Vagina (tissue), 2 donors: ENCODE measurements around the gene XRCC5. TPM values are rescaled to one million over a fixed set of nuclear protein-coding genes. Genes with fewer than 3 reads are reported as not detected.

Experiments used
- DNase-seq, 2 donors: peaks; one replicate each; pipeline ENCODE4 v3.0.0-alpha.2; 2017; ENCODE audit errors: extremely low spot score in 2 of 2
- H3K27ac ChIP-seq: fragments of 200-600 bp; sonication (generic); one replicate; pipeline ENCODE4 v1.5.1; 2019
- H3K27me3 ChIP-seq: fragments of 200-600 bp; sonication (generic); one replicate; pipeline ENCODE4 v1.5.1; 2019
- H3K36me3 ChIP-seq, 2 donors: fragments of 200-600 bp; sonication (generic); one replicate each; pipeline ENCODE4 v1.5.1; 2017 to 2019
- H3K4me1 ChIP-seq: fragments of 200-600 bp; sonication (generic); one replicate; pipeline ENCODE4 v1.5.1; 2019
- H3K4me3 ChIP-seq, 2 donors: fragments of 200-600 bp; sonication (generic); 1 replicate in 1 of 2; 2 replicates in 1 of 2; pipeline ENCODE4 v1.5.1; 2016 to 2019
- H3K9me3 ChIP-seq: fragments of 200-600 bp; sonication (generic); one replicate; pipeline ENCODE4 v1.5.1; 2019
- POLR2A ChIP-seq, 2 donors: fragments of 450-650 bp; IDR thresholded peaks; one replicate each; pipeline ENCODE4 v1.6.1; 2017; ENCODE audit warnings: antibody characterized with exemption in 2 of 2, mild to moderate bottlenecking in 2 of 2, moderate library complexity in 2 of 2
- POLR2AphosphoS5 ChIP-seq, 2 donors: sonication (generic); formaldehyde crosslinking; IDR thresholded peaks; one replicate each; pipeline ENCODE4 v1.9.0; 2017; ENCODE audit warnings: antibody characterized with exemption in 2 of 2, mild to moderate bottlenecking in 2 of 2, low read depth in 1 of 2; ENCODE audit not compliant: insufficient read depth in 1 of 2
- intact Hi-C: fragments of 100-400 bp; cut with DNase I; formaldehyde crosslinking; loops from one replicate; pipeline ENCODE4 v1.15.1; 2023
- total RNA-seq: library from RNA; depleted of rRNA; stranded (reverse); fragments of >200 nt; gene quantifications from one replicate; pipeline ENCODE4 v1.2.3, GENCODE V29; 2016
- TF ChIP-seq, protein P1 (sequence below), 3 experiments: fragments of 450-650 bp in 2 of 3; fragments of 200-600 bp in 1 of 3; sonication (generic) in 1 of 3; IDR thresholded peaks; one replicate each; pipeline ENCODE4 v1.5.1; 2017 to 2019; ENCODE audit warnings: antibody characterized with exemption in 3 of 3, mild to moderate bottlenecking in 2 of 3, moderate library complexity in 2 of 3

XRCC5 gene
- 118 TPM for total RNA-seq

DNA sequence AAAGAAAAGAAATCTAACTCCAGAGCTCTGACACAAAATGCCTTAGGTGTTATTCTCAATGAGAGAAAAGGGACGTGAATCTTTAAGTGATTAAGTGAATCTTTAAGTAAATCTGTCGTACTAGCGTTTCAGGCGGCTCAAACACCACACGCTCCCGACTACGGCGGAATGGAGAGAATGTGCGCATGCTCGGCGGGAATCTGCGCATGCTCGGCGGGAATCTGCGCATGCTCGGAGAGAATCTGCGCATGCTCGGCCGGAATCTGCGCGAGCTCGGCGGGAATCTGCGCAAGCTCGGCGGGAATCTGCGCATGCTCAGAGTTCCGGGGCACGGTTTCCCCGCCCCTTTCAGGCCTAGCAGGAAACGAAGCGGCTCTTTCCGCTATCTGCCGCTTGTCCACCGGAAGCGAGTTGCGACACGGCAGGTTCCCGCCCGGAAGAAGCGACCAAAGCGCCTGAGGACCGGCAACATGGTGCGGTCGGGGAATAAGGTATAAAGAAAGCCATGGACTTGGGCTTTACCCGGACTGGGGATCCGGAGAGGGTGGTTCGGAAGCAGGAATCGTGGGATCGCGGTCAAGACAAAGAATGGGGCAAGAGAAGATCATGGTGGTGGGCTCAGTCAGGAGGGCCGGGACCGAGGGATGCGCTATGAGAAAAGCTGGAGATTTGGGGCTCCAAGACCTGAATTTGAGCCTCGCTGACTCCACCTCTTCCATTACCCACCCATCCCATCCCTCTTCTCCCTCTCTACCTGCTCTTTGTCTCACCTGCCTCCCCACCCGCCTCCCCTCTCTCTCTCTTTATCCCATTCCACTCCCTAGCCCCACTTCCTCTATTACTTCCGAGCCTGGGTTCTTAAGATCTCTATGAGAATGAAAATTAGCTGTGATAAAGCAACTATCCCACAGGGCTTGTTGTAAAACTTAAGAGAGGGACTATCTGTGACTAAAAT lies at the start of gene XRCC5:
Gene XRCC5 (plus strand): TSS at position 382 of the 955 bp plus-strand sequence. CDS start 89 bp downstream, at position 471.
- Histone ChIP-seq H3K4me1 (peaks cover 39% of the 10 kb centered on the region), H3K9me3 (no peaks in the 10 kb centered on the region), H3K27me3 (no peaks in the 10 kb centered on the region), H3K27ac (peak within 1 kb of the TSS; percentile 86), H3K4me3 (peak within 1 kb of the TSS; percentile 83 to 91), H3K36me3 (peaks cover 0 to 20% of the 10 kb centered on the region in 2 donors)
- peak in 1 of 2 donors; percentile 97 for DNase-seq
- intact Hi-C loops, result no loop called here
- peak; percentile 92 to 99 for TF ChIP-seq POLR2AphosphoS5 (IDR thresholded peaks at IDR 0.05; ENCODE audit: insufficient read depth in 1 of 2, low read depth in 1 of 2)
- peak in 1 of 2 donors; percentile 15 for TF ChIP-seq POLR2A (IDR thresholded peaks at IDR 0.05)
- TF ChIP-seq, protein P1, sequence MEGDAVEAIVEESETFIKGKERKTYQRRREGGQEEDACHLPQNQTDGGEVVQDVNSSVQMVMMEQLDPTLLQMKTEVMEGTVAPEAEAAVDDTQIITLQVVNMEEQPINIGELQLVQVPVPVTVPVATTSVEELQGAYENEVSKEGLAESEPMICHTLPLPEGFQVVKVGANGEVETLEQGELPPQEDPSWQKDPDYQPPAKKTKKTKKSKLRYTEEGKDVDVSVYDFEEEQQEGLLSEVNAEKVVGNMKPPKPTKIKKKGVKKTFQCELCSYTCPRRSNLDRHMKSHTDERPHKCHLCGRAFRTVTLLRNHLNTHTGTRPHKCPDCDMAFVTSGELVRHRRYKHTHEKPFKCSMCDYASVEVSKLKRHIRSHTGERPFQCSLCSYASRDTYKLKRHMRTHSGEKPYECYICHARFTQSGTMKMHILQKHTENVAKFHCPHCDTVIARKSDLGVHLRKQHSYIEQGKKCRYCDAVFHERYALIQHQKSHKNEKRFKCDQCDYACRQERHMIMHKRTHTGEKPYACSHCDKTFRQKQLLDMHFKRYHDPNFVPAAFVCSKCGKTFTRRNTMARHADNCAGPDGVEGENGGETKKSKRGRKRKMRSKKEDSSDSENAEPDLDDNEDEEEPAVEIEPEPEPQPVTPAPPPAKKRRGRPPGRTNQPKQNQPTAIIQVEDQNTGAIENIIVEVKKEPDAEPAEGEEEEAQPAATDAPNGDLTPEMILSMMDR (IDR thresholded peaks at IDR 0.05), result no peak

- no peak for TF ChIP-seq POLR2A (IDR thresholded peaks at IDR 0.05)
- TF ChIP-seq POLR2AphosphoS5 (IDR thresholded peaks at IDR 0.05; ENCODE audit: insufficient read depth in 1 of 2, low read depth in 1 of 2), result no peak
- Histone ChIP-seq H3K9me3 (no peaks in the 10 kb centered on the region), H3K4me3 (no peak overlapping the region), H3K36me3 (peaks cover 0 to 4% of the 10 kb centered on the region in 2 donors), H3K27ac (no peak overlapping the region), H3K4me1 (no peaks in the 10 kb centered on the region), H3K27me3 (no peaks in the 10 kb centered on the region)
- intact Hi-C loops, result no loop called here
- DNase-seq, result no peak
Observed at GRCh38 chr2:216064014-216064630, 45.0 kb upstream of the XRCC5 start.

DNA sequence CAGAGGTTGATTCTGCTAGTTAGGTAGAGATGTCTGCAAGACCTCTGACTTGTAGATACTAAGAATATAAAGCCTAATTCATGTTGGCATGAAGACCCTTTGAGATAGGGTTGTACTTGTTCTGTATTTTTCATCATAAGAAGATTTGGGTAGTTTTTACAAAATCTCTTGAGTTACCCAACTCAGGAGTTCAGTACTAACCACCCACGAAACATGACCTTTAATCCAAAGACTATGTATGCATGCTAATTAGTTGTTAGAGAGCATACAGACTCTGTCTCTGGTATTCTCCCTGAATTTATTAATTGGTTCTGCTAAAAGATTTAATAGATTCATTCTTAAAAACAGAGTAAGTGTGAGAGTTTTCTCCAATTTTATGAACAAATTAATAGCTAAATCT lies 44.5 kb upstream of the XRCC5 start:
- peaks cover 0 to 4% of the 10 kb centered on the region in 2 donors for H3K36me3 ChIP-seq
- intact Hi-C loops, result no loop called here
- no peaks in the 10 kb centered on the region for H3K4me1 ChIP-seq

DNA sequence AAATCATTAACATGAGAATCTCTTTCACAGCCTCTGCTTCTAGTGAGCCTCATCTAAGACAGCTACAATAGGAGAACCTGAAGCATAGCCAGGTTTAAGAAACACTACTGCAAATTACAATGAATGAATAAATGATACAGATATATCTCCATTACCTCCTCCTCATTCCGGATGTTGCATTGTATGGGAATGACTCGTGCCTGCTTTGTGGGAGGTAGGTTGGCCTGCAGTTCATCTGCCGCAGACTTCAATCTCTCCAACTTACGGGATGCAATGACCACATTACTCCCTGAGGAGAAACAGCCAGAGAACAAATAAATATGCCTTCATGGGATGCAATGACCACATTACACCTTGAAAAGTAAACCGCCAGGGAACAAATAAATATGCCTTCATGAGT lies 42.9 kb upstream of the XRCC5 start:
- no peak for DNase-seq
- H3K36me3 ChIP-seq, result peaks cover 0 to 4% of the 10 kb centered on the region in 2 donors
- no peak overlapping the region for H3K4me3 ChIP-seq
- intact Hi-C loops, result no loop called here
- H3K4me1 ChIP-seq, result no peaks in the 10 kb centered on the region
- no peaks in the 10 kb centered on the region for H3K9me3 ChIP-seq
- TF ChIP-seq POLR2A (IDR thresholded peaks at IDR 0.05) (no peak), POLR2AphosphoS5 (IDR thresholded peaks at IDR 0.05; ENCODE audit: insufficient read depth in 1 of 2, low read depth in 1 of 2) (no peak)
- TF ChIP-seq, protein P1 (IDR thresholded peaks at IDR 0.05), result no peak
- H3K27me3 ChIP-seq, result no peaks in the 10 kb centered on the region
- H3K27ac ChIP-seq, result no peak overlapping the region

More for the DNA sequence above, 44.5 kb upstream of the XRCC5 start:
- no peaks in the 10 kb centered on the region for H3K9me3 ChIP-seq
- H3K27me3 ChIP-seq, result no peaks in the 10 kb centered on the region
- no peak for DNase-seq
- no peak overlapping the region for H3K4me3 ChIP-seq
- TF ChIP-seq, protein P1 (IDR thresholded peaks at IDR 0.05), result no peak
- TF ChIP-seq POLR2AphosphoS5 (IDR thresholded peaks at IDR 0.05; ENCODE audit: insufficient read depth in 1 of 2, low read depth in 1 of 2), result no peak
- TF ChIP-seq POLR2A (IDR thresholded peaks at IDR 0.05), result no peak
- H3K27ac ChIP-seq, result no peak overlapping the region

- H3K27ac ChIP-seq, result no peak overlapping the region
- DNase-seq, result no peak
- no peaks in the 10 kb centered on the region for H3K36me3 ChIP-seq
- H3K4me1 ChIP-seq, result no peaks in the 10 kb centered on the region
- H3K27me3 ChIP-seq, result no peaks in the 10 kb centered on the region
- no peak overlapping the region for H3K4me3 ChIP-seq
- no peak for TF ChIP-seq POLR2AphosphoS5 (IDR thresholded peaks at IDR 0.05; ENCODE audit: insufficient read depth in 1 of 2, low read depth in 1 of 2)
- TF ChIP-seq, protein P1 (IDR thresholded peaks at IDR 0.05), result no peak
- TF ChIP-seq POLR2A (IDR thresholded peaks at IDR 0.05), result no peak
- H3K9me3 ChIP-seq, result no peaks in the 10 kb centered on the region
- intact Hi-C loops, result no loop called here
Observed at GRCh38 chr2:216069028-216069427, 40.1 kb upstream of the XRCC5 start.
